Measurements from ENCODE around the gene PRDX4.

DNA sequence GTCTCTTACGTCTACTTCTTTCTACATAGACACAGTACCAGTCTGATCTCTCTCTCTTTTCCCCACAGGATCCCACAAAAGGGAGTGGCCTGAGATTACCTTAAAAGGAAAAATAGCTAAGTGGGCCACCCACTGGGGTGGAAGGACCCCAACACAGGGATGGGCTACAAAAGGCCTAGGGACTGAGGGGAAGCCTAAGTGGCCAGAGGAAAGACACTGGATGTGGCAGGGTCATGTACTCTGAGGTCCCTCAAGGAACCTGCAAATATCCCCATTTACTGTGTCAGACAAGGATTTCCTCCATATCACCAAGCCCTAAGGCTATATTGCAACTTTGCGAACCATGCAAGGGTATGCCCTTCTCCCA, 6.5 kb upstream of the PRDX4 start:
- TF ChIP-seq, protein P1, sequence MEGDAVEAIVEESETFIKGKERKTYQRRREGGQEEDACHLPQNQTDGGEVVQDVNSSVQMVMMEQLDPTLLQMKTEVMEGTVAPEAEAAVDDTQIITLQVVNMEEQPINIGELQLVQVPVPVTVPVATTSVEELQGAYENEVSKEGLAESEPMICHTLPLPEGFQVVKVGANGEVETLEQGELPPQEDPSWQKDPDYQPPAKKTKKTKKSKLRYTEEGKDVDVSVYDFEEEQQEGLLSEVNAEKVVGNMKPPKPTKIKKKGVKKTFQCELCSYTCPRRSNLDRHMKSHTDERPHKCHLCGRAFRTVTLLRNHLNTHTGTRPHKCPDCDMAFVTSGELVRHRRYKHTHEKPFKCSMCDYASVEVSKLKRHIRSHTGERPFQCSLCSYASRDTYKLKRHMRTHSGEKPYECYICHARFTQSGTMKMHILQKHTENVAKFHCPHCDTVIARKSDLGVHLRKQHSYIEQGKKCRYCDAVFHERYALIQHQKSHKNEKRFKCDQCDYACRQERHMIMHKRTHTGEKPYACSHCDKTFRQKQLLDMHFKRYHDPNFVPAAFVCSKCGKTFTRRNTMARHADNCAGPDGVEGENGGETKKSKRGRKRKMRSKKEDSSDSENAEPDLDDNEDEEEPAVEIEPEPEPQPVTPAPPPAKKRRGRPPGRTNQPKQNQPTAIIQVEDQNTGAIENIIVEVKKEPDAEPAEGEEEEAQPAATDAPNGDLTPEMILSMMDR (IDR thresholded peaks at IDR 0.05), result no peak
- no peak for TF ChIP-seq GRHL2 (CRISPR knock-in tag; IDR thresholded peaks at IDR 0.05; ENCODE audit: insufficient replicate concordance, severe bottlenecking)
- no peak for TF ChIP-seq NR2C2 (CRISPR knock-in tag; IDR thresholded peaks at IDR 0.05)
- TF ChIP-seq CREB1 (CRISPR knock-in tag; IDR thresholded peaks at IDR 0.05), result no peak
- TF ChIP-seq ZNF396 (CRISPR knock-in tag; IDR thresholded peaks at IDR 0.05; ENCODE audit: borderline replicate concordance), result no peak

Data from WTC11 (cell line).